Measurements from ENCODE around the gene BCAS2.

Gene BCAS2

DNA sequence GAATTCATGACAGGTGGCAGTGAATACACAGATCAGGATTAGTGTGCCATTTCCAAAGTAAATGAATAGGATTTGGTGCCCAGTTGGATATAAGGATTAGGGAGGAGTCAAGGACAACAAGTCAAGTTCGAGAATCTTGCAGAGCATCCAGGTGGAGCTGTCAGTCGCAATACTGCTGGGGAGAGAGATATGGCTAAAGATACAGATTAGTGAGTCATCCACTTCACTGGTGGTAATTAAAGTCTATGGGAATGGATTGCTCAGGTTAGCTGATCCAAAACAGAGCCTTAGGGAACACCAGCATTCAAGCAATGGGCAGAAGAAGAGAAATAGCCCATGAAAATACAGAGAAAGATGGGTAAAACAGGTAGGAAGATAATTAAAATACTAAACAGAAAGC is 26.8 kb downstream of the BCAS2 start:
- no peak for DNase-seq

DNA sequence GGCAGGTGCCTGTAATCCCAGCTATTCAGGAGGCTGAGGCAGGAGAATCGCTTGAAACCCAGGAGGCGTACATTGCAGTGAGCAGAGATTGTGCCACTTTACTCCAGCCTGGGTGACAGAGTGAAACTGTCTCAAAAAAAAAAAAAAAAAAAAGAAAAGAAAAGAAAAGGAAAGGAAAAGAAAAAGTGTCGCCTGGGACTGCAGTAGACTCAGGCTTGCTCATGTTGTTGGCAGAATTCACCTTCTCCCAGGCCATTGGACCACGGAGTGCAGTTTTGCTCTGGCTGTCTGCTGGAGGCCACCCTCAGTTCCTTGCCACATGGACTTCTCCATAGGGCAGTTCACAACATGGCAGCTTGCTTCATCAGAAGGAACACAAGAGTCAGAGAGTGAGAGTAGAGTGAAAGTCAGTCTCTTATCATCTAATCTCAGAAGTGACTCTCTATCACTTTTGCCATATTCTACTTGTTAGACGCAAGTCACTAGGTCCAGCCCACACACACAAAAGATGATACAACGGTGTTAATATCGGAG is 29.2 kb downstream of the BCAS2 start:
- no peak for DNase-seq

DNA sequence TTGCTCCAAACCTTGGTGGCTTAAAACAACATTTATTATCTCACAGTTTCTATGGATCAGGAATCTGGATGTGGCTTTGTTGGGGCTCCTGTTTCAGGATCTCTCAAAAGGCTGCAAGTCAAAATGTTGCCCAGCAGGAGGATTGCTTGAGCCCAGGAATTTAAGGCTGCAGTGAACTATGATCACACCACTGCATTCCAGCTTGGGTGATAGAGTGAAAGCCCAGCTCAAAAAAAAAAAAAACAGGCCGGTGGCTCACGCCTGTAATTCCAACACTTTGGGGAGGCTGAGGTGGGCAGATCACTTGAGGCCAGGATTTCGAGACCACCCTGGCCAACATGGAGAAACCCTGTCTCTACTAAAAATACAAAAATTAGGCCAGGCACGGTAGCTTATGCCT is 30.0 kb downstream of the BCAS2 start:
- no peak for DNase-seq

DNA sequence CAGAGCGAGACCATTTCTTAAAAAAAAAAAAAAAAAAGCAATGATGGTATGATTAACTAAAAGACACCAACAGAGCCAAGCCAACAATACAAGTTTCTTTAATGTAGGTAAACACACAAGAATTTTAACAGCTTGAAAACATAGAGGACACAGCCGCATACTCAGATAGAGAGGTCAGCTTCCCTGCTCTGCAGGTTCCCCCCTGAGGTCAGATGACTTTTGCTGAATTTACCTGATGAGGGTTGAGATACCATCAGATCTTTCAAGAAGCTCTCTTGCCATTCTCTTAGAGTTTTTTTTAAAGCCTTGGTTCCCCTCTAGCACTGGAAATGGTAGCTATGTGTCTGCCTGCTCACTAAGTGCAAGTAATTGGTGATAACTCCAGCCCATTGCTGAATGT is 31.1 kb downstream of the BCAS2 start:
- DNase-seq = no peak

DNA sequence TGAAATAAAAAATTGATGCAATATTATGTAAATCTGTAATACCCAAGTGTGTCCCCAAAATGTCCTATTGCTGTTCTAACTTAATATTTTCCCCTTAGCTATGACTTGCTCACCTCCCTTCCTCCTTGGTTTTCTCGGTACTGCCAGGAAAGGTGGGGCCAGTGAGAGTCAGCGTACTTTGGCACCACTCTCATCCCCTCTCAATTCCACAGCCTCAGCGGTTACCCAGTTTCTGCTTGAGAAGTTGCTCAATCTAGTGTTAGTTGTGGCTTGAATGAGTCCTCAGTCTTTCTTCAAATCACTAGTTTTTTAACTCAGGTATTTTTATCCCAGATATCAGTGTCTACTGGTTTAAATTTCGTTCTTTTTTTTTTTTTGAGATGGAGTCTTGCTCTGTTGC is 32.3 kb downstream of the BCAS2 start:
- no peak for DNase-seq

DNA sequence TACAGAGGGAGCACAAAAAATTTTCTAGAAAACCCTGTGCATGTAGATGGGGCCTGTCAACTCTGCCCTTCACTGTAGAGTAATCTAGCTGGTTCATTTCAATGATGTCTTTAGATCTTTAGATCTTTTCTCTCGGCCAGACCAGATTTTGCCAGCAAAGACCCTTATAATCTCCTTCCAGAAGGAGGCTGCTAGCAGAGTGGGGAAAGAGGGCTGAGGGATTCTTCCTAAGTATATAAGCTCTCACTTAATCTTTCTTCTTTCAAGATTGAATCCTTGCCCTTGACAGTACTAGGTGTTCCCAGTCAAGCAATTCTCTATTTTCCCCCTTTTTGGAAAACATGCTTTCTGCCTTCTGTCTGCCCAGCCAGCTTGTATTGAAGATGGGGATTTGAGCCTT is 34.3 kb downstream of the BCAS2 start:
- no peak for DNase-seq

DNA sequence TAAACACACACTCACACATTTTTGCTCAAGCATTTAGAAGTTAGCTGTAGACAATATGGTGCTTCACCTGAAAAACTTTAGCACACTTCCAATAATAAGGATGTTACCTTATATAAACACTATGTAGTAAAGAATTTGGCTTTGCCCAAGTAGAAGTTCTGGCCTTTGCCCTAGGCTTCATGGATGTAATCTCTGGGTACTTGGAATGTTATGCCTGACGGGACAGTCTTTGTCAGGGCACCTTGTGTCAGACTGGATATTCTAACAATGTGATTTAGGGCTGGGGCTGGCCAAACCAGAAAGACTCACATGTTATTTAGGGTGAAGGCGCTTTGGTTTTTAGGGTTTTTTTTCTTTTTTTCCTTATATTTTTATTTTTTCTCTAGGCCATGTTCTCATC is 35.6 kb downstream of the BCAS2 start:
- no peak for DNase-seq

DNA sequence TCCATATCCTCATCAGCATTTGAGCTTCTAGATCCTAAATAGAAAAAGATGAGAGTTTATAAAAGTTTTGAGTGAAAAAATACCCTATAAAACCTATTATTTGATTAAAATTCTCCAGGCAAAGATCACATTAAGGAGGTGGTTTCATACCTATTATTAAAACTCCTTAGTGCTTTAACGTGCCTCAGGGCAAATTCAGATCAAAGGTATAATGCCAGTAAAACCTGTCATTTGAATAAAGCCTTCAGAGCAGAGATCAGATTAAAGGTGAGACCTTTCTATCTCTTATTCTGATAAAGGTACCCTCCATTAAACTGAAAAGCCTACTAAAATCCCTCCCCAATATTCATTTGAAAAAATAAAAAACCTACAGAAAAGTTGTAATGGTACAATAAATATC is 36.1 kb downstream of the BCAS2 start:
- no peak for DNase-seq

DNA sequence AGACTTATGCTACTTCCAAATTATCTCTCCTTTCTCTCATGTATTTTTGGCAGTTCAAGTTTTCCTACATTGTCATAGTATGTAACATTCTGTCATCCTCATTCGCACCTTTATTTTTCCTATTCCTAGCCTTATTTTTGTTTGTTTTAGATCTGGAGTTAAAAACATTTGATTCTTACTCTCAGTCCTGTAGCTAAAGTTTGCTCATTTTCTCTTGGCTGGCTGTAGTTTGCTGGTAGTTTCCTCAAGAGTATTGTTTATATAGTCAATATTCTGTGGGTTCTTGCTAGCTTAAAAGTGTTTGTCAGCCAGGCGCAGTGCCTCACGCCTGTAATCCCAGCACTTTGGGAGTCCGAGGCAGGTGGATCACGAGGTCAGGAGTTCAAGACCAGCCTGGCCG is 40.6 kb downstream of the BCAS2 start:
- DNase-seq = no peak

DNA sequence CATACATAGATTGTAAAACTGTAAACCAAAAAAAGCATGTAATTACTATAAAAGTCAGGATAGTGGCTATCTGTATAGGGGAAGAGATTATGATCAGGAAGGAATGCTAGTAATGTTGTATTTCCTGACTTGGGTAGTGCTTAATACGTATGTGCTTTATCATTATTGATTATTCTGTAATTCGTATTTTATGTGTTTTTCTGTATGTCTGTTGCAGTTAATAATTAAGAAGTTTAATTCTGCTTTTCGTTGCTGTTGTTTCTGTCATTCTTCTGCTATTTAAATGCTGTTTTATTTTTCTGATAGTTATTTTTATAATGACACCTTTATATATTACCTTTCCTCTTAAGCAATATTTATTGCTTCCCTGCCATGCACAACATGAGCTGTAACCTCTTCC is 41.1 kb downstream of the BCAS2 start:
- DNase-seq = no peak

DNA sequence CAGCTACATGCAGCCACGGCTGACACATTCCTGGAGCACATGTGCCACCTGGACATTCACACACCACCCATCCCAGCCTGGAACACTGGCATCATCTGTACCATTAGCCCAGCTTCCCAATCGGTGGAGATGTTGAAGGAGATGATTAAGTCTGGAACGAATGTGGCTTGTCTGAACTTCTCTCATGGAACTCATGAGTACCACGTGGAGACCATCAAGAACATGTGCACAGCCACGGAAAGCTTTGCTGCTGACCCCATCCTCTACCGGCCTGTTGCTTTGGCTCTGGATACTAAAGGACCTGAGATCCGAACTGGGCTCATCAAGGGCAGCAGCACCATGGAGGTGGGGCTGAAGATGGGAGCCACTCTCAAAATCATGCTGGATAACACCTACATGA is 45.4 kb downstream of the BCAS2 start:
- no peak for DNase-seq

DNA sequence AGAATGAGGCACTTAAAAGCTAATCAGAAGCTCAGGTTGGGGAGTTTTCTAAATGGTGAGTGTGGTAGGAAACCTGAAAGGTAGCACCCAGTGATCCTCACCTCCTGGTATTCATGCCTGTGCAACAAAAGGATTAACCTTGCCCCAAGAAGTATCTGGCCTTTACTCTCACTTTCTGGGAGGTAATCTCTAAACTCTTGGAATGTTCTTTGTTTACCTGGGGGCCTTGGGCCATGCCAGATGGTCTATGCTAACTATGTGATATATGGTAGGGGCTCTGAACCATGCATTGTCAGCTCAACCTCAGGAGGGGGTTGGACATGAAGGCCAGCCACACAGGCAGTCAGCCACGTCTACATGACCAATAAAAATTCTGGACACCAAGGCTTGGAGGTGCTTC is 46.0 kb downstream of the BCAS2 start:
- DNase-seq = no peak

DNA sequence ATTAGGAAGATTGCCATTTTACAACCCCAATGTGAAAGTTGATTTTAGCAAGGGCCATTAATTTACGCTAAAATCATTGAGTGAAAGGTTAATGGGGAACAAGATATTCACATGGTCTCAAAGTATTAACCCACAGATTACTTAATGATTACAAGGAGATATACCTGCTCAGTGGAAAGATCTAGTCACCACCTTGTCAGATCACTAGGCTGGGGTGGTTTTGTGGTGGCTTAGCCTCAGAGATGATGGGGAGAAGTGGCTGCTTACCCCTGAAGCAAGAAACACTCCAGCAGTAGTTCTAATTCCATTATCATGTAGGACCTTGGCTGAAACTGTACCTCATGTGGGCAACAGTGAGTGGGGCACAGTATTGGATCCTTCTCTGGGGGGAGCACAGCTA is 50.3 kb downstream of the BCAS2 start:
- no peak for DNase-seq

DNA sequence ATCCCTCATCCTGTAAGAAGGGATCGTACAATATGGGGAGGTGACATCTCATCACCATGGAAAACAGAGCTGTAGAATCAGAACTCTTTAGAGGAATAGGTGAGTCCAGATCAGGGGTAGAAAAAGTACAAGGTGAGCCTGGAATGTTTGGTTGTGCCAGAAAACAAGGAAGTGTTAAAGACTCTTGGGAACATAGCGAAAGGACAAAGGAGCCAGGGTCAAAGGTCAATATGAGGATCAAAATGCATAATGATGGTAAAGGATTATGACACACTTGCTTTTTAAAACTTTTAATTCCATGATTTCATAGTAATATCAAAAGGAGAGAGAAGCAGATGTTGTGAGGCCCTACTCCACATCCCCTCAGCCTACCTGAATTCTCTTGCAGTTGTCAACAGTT is 51.2 kb downstream of the BCAS2 start:
- no peak for DNase-seq

DNA sequence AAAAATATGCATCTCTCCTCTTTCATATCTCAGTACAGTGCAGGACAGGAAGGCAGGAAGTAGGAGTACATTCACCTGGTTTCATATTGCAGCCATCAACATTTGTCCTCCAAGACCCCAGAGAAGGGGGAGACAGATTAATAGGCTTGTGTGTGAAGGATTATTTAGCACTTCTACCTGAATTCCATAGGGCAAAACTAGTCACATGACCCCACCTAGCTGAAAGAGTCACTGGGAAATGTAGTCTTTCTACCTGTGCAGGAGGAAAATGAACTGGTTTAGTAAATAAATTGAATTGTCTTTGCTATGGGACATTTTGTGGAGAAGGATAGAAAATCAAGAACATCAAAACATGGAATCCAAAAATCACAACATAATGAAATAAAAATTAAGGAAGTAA is 56.5 kb downstream of the BCAS2 start:
- DNase-seq = no peak

DNA sequence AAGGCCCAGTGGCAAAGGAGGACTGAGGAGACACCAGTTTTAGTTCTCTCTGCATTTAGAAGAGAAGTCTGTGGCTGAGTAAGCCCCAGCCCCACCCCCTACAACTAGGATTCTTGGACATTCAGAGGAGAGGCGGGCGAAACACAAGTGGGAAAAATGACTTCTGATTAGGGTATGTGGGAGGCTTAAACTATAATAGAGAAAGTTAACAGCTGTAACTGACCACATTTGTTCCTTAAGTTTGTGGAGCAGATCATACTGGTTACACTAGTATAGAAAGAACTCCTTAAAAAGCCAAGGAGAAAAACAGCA is 59.2 kb downstream of the BCAS2 start:
- DNase-seq = no peak

DNA sequence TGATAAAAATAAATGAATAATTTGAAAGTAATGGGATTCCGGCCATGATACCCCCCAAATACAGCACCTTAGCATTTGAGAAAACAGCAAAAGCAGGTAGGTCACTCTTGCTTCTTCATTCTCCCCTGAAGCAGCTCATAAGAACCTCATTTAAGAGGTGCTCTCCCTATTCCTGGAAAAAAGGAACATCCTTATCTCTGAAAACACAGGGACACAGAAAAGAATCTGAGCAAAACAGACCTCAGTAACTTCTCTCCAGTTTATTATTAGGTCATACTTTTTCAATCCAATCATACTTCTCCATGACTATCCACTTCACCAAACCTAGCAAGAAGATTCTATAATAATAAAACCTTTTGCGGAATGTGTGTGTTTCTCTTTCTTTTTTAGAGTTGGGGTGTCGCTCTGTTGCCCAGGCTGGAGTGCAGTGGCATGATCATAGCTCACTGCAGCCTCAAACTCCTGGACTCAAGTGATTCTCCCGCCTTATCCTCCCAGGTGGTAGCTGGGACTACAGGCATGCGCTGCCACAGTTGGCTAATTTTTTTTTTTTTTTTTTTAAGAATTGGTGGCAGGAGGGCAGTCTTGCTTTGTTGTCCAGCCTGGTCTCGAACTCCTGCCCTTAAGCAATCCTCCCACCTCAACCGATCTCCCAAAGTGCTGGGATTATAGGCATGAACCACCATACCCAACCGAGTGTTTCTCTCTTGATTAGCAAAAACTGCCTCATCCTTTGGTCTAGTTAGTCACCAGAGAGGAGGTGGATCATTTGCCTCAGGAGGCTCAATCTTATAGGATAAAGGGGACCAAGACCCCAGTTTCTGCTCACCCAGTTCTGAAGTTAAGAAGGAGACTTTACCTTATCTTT is 59.8 kb downstream of the BCAS2 start:
- no peak for DNase-seq
